ENCODE measurements around the gene HORMAD2. TPM values are rescaled to one million over a fixed set of nuclear protein-coding genes. Genes with fewer than 3 reads are reported as not detected.

HORMAD2 gene
- polyA plus RNA-seq, 1 of the 3 experiments (the other 2 are of a cell fraction) = not detected

GRCh38 chr22:30092686-30093085 lies 12.4 kb downstream of the HORMAD2 start:
- ChIA-PET CTCF (interaction anchor here (0.6 to 1.9 kb wide), 4 partner anchors 69 to 467 kb away, joined by 3 to 8 read pairs (median 4); no protein-coding TSS in a partner anchor), POLR2A (no interaction called here)
- H3K9me3 ChIP-seq = 0 out of 2 replicates have a peak, but pooled peaks cover 3% of the 10 kb centered on the region
- no peaks in the 10 kb centered on the region for H3K79me2 ChIP-seq (ENCODE audit: insufficient read depth)
- no peak overlapping the region for H3K4me2 ChIP-seq
- no peak overlapping the region for H3K27ac ChIP-seq (ENCODE audit: low read depth in 2 of 2, low read length in 1 of 2)
- DNase-seq = no peak
- TF ChIP-seq POLR2AphosphoS5 (IDR thresholded peaks at IDR 0.05; ENCODE audit: low read depth, low read length) = no peak
- TF ChIP-seq, protein P1, sequence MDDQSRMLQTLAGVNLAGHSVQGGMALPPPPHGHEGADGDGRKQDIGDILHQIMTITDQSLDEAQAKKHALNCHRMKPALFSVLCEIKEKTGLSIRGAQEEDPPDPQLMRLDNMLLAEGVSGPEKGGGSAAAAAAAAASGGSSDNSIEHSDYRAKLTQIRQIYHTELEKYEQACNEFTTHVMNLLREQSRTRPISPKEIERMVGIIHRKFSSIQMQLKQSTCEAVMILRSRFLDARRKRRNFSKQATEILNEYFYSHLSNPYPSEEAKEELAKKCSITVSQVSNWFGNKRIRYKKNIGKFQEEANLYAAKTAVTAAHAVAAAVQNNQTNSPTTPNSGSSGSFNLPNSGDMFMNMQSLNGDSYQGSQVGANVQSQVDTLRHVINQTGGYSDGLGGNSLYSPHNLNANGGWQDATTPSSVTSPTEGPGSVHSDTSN (IDR thresholded peaks at IDR 0.05) = no peak
- TF ChIP-seq EZH2phosphoT487 (IDR thresholded peaks at IDR 0.05; ENCODE audit: borderline replicate concordance, low read depth) = no peak
- TF ChIP-seq CHD2 (IDR thresholded peaks at IDR 0.05; ENCODE audit: low read length, partially characterized antibody) = no peak
- TF ChIP-seq SMC3 (IDR thresholded peaks at IDR 0.05; ENCODE audit: low read depth, low read length) = no peak
- TF ChIP-seq JUND (IDR thresholded peaks at IDR 0.05) = no peak
- no peak for TF ChIP-seq NFIC (IDR thresholded peaks at IDR 0.05; ENCODE audit: borderline replicate concordance)
- TF ChIP-seq TEAD4 (IDR thresholded peaks at IDR 0.05; ENCODE audit: borderline replicate concordance, insufficient read depth) = no peak
- TF ChIP-seq GATA2 (CRISPR knock-in tag; IDR thresholded peaks at IDR 0.05) = no peak
- TF ChIP-seq MEF2A (IDR thresholded peaks at IDR 0.05; ENCODE audit: borderline replicate concordance, low read depth) = no peak
- 38% methylated on average over 1 of the region's 1 CpG for WGBS (ENCODE audit: low lambda C conversion rate)
- H3K36me3 ChIP-seq (replicated peaks in 1 of 2; ENCODE audit: control insufficient read depth in 1 of 2, insufficient read depth in 2 of 2, low read length in 1 of 2) = no peaks in the 10 kb centered on the region
- H3F3A ChIP-seq (replicated peaks; ENCODE audit: insufficient read depth) = no peaks in the 10 kb centered on the region
- H4K20me1 ChIP-seq (ENCODE audit: insufficient read depth) = no peaks in the 10 kb centered on the region
- no peak overlapping the region for H2AFZ ChIP-seq (ENCODE audit: low read depth)
- no peaks in the 10 kb centered on the region for H3K9me2 ChIP-seq
- no peak overlapping the region for H3K9ac ChIP-seq
- H3K27me3 ChIP-seq (ENCODE audit: insufficient read depth) = no peaks in the 10 kb centered on the region
- H3K4me3 ChIP-seq (ENCODE audit: low read depth in 2 of 2, low read length in 1 of 2) = no peak overlapping the region
- no peaks in the 10 kb centered on the region for H3K4me1 ChIP-seq (ENCODE audit: control insufficient read depth in 1 of 2, insufficient read depth in 2 of 2, low read depth in 1 of 2, low read length in 1 of 2)

DNA sequence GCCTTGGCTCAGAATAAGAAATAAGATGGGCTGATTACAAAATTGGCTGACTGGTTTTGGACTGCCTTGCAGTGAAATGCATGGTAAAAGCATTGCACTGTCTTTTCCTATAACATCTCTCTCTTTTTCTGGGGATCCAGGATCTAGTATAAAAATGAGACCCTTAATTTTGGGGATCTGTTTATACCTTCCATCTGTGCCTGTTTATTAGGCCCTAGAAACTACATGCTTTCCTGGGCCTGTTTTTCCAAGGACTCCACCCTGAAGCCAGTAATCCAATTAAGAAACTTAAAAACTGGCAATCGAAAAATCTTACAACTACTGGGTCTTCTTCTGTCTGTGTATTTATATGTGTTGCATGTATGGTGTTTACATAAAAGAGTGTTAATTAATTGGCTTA lies 14.5 kb downstream of the HORMAD2 start:
- TF ChIP-seq, protein P2, sequence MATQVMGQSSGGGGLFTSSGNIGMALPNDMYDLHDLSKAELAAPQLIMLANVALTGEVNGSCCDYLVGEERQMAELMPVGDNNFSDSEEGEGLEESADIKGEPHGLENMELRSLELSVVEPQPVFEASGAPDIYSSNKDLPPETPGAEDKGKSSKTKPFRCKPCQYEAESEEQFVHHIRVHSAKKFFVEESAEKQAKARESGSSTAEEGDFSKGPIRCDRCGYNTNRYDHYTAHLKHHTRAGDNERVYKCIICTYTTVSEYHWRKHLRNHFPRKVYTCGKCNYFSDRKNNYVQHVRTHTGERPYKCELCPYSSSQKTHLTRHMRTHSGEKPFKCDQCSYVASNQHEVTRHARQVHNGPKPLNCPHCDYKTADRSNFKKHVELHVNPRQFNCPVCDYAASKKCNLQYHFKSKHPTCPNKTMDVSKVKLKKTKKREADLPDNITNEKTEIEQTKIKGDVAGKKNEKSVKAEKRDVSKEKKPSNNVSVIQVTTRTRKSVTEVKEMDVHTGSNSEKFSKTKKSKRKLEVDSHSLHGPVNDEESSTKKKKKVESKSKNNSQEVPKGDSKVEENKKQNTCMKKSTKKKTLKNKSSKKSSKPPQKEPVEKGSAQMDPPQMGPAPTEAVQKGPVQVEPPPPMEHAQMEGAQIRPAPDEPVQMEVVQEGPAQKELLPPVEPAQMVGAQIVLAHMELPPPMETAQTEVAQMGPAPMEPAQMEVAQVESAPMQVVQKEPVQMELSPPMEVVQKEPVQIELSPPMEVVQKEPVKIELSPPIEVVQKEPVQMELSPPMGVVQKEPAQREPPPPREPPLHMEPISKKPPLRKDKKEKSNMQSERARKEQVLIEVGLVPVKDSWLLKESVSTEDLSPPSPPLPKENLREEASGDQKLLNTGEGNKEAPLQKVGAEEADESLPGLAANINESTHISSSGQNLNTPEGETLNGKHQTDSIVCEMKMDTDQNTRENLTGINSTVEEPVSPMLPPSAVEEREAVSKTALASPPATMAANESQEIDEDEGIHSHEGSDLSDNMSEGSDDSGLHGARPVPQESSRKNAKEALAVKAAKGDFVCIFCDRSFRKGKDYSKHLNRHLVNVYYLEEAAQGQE (IDR thresholded peaks at IDR 0.05; ENCODE audit: low read depth, low read length) = no peak
- no peak for TF ChIP-seq EP300 (IDR thresholded peaks at IDR 0.05; ENCODE audit: borderline replicate concordance in 1 of 2, low read depth in 1 of 2, low read length in 1 of 2)
- no peak for TF ChIP-seq CHD2 (IDR thresholded peaks at IDR 0.05; ENCODE audit: low read length, partially characterized antibody)
- TF ChIP-seq SMC3 (IDR thresholded peaks at IDR 0.05; ENCODE audit: low read depth, low read length) = no peak
- no peak for TF ChIP-seq TAF1 (IDR thresholded peaks at IDR 0.05; ENCODE audit: borderline replicate concordance, low read depth, low read length)
- TF ChIP-seq MEF2A (IDR thresholded peaks at IDR 0.05; ENCODE audit: borderline replicate concordance, low read depth) = no peak
- TF ChIP-seq RCOR1 (IDR thresholded peaks at IDR 0.05; ENCODE audit: low read length) = no peak
- TF ChIP-seq POLR2AphosphoS5 (IDR thresholded peaks at IDR 0.05; ENCODE audit: low read depth, low read length) = no peak
- TF ChIP-seq TCF12 (IDR thresholded peaks at IDR 0.05) = no peak
- no peak for TF ChIP-seq MXI1 (IDR thresholded peaks at IDR 0.05; ENCODE audit: low read depth, low read length)
- TF ChIP-seq USF1 (IDR thresholded peaks at IDR 0.05; ENCODE audit: borderline replicate concordance, low read depth) = no peak
- no peak for TF ChIP-seq JUND (IDR thresholded peaks at IDR 0.05)
- no peak for TF ChIP-seq YY1 (IDR thresholded peaks at IDR 0.05; ENCODE audit: low read depth)
- ChIA-PET CTCF (no interaction called here), POLR2A (no interaction called here)
- H2AFZ ChIP-seq (ENCODE audit: low read depth) = no peak overlapping the region
- 0 out of 2 replicates have a peak, but pooled peaks cover 3% of the 10 kb centered on the region for H3K9me3 ChIP-seq
- H3K9me2 ChIP-seq = no peaks in the 10 kb centered on the region
- no peaks in the 10 kb centered on the region for H3K4me1 ChIP-seq (ENCODE audit: control insufficient read depth in 1 of 2, insufficient read depth in 2 of 2, low read depth in 1 of 2, low read length in 1 of 2)
- no peak overlapping the region for H3K4me2 ChIP-seq
- no peak overlapping the region for H3K27ac ChIP-seq (ENCODE audit: low read depth in 2 of 2, low read length in 1 of 2)
- H3K79me2 ChIP-seq (ENCODE audit: insufficient read depth) = no peaks in the 10 kb centered on the region
- H3F3A ChIP-seq (replicated peaks; ENCODE audit: insufficient read depth) = no peaks in the 10 kb centered on the region
- no peak overlapping the region for H3K4me3 ChIP-seq (ENCODE audit: low read depth in 2 of 2, low read length in 1 of 2)
- no peak overlapping the region for H3K9ac ChIP-seq
- H4K20me1 ChIP-seq (ENCODE audit: insufficient read depth) = no peaks in the 10 kb centered on the region
- DNase-seq = no peak
- H3K36me3 ChIP-seq (replicated peaks in 1 of 2; ENCODE audit: control insufficient read depth in 1 of 2, insufficient read depth in 2 of 2, low read length in 1 of 2) = no peaks in the 10 kb centered on the region
- 33% methylated on average over 1 of the region's 1 CpG for WGBS (ENCODE audit: low lambda C conversion rate)
- no peaks in the 10 kb centered on the region for H3K27me3 ChIP-seq (ENCODE audit: insufficient read depth)
